Epithelial cell of proximal tubule (primary cell): ENCODE measurements around the gene ADGRL4. TPM values are rescaled to one million over a fixed set of nuclear protein-coding genes. Genes with fewer than 3 reads are reported as not detected.
"Not testable (repeated sequence)": the region's sequence is repeated elsewhere in the genome, so short reads cannot be mapped to it uniquely, and the experiment has no call there.

Source experiments
- DNase-seq: peaks from one replicate; pipeline ENCODE4 v3.0.0-alpha.2; 2011; ENCODE audit warnings: low read depth
- H3K4me3 ChIP-seq: 2 replicates; pipeline ENCODE4 v1.5.1; 2011; ENCODE audit warnings: low read depth, mild to moderate bottlenecking, low read length
- total RNA-seq: library from RNA; depleted of rRNA; stranded (reverse); fragments of >200 nt; gene quantifications from 2 replicates; pipeline ENCODE4 v1.2.3, GENCODE V29; 2015
- TF ChIP-seq, protein P1 (sequence below): conservative IDR thresholded peaks from 2 replicates; pipeline ENCODE4 v1.5.1; 2012; ENCODE audit warnings: low read depth, mild to moderate bottlenecking, low read length

The ADGRL4 gene
- total RNA-seq, 1 donor from 2014 or later: 14.6 TPM

DNA sequence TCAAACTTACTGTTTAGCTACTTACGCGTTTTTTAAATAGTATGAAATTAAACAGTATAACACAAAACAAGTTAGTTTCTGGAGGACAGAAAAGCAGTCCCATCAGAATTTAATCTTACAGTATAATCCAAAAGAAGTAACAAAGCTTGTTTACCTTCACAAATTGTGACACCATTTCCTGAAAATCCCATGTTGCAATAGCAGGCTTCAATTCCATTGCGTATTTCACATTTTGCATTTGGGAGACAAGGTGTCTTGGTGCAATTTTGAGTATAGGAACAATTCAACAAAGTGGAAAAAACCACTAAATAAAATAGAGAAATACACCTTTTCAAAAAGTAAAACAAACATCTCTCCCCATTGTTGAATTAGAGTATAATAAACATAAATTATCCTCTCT is 1.6 kb downstream of the ADGRL4 start:
- H3K4me3 ChIP-seq: no peak overlapping the region
- TF ChIP-seq, protein P1, sequence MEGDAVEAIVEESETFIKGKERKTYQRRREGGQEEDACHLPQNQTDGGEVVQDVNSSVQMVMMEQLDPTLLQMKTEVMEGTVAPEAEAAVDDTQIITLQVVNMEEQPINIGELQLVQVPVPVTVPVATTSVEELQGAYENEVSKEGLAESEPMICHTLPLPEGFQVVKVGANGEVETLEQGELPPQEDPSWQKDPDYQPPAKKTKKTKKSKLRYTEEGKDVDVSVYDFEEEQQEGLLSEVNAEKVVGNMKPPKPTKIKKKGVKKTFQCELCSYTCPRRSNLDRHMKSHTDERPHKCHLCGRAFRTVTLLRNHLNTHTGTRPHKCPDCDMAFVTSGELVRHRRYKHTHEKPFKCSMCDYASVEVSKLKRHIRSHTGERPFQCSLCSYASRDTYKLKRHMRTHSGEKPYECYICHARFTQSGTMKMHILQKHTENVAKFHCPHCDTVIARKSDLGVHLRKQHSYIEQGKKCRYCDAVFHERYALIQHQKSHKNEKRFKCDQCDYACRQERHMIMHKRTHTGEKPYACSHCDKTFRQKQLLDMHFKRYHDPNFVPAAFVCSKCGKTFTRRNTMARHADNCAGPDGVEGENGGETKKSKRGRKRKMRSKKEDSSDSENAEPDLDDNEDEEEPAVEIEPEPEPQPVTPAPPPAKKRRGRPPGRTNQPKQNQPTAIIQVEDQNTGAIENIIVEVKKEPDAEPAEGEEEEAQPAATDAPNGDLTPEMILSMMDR: no peak
- no peak for DNase-seq

- peak; percentile 56 for DNase-seq
- no peak overlapping the region for H3K4me3 ChIP-seq
- TF ChIP-seq, protein P1: no peak
Observed at GRCh38 chr1:78996791-78997190, 9.7 kb downstream of the ADGRL4 start.

DNA sequence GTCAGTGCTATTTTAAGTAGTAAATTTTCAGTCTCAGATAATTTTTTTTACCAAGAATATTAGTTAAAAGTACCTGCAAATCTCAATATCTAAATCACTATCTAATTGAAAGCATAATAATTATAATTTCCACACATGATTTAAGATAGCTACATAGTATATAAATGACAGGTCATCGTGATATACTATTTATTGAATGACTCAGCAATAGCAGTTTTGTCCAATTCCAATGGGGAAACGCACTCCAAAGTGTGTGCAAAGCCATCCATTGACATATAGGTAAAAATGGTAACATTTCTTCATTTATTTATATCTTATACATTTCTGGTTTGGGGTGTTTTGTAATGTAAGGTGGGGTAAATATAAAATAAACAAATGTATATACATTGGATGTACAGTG is 19.5 kb downstream of the ADGRL4 start:
- H3K4me3 ChIP-seq: no peak overlapping the region
- TF ChIP-seq, protein P1: no peak
- no peak for DNase-seq

DNA sequence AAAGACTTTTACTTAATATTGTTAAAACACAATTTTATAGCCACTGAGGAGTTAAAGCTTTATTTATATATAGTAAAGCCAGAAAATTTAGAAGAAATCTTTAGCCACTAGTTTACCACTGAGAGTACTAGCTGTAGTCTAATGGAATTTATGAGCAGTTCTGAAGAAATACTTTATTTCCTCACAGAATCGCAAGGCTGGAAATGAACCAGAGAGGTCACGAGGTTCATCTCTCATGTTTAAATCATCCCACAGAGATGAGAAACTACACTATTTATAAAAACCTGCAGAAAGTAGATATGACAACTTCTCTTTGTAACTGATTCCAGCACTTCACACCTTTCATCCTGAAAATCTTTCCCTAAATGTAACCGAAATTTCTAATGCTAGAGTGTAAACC is 26.0 kb downstream of the ADGRL4 start:
- no peak for DNase-seq
- H3K4me3 ChIP-seq: no peak overlapping the region
- TF ChIP-seq, protein P1: no peak

- DNase-seq: no peak
- no peak overlapping the region for H3K4me3 ChIP-seq
- TF ChIP-seq, protein P1: no peak
Observed at GRCh38 chr1:78972723-78973122, 33.8 kb downstream of the ADGRL4 start.

DNA sequence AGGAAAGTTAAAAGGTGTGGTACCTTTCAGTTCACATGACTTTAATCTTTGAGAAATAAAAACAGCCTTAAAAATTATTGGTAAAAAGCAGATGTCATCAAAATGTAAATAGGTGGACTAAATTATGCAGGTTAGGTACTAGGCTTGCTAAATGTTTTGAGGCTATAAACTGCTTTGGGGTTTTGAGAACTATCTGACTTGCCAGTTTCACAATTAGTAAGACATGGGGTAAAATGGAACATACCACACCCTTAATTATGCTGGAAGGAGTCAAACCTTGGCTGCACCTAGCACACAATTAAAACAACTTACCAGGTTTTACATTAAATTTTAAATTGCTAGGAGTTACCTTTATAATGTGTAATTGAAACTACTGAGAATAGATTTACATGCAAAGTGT is 39.4 kb downstream of the ADGRL4 start:
- not testable (repeated sequence) for H3K4me3 ChIP-seq, DNase-seq

DNA sequence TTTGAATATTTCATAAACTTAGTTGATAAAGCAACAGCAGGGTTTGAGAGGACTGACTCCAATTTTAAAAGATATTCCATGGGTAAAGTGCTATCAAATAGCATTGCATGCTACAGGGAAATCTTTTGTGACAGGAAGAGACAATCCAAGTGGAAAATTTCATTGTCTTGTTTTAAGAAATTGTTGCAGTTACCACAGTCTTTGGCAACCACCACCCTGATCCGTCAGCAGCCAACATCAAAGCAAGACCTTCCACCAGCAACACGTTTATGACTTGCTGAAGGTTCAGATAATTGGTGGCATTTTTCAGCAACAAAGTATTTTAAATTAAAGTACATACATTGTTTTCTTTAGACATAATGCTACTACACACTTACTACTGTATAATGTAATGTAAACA is 47.8 kb downstream of the ADGRL4 start:
- TF ChIP-seq, protein P1: no peak
- DNase-seq: no peak
- no peak overlapping the region for H3K4me3 ChIP-seq

- H3K4me3 ChIP-seq: no peak overlapping the region
- no peak for DNase-seq
- TF ChIP-seq, protein P1: no peak
Observed at GRCh38 chr1:78950826-78951225, 55.7 kb downstream of the ADGRL4 start.
